Dendritic cell treated with granulocyte-macrophage colony-stimulating factor and Interleukin-4, amounts not matched to agents 40 ng/mL and 50 ng/mL, for 4 days (primary cell): Measurements from ENCODE around the gene PAM16.

ENCODE experiments used
- H3K27ac Mint-ChIP-seq: one replicate; pipeline ENCODE4 v1.8.0; 2022; ENCODE audit warnings: mild to moderate bottlenecking, mixed read lengths
- H3K27me3 Mint-ChIP-seq: one replicate; pipeline ENCODE4 v1.8.0; 2022; ENCODE audit warnings: mild to moderate bottlenecking, mixed read lengths
- H3K36me3 Mint-ChIP-seq: one replicate; pipeline ENCODE4 v1.8.0; 2022; ENCODE audit warnings: low read depth, mixed read lengths
- H3K4me1 Mint-ChIP-seq: one replicate; pipeline ENCODE4 v1.8.0; 2022; ENCODE audit warnings: low read depth, mixed read lengths
- H3K4me3 Mint-ChIP-seq: one replicate; pipeline ENCODE4 v1.8.0; 2022; ENCODE audit warnings: mild to moderate bottlenecking, moderate library complexity, mixed read lengths
- H3K9me3 Mint-ChIP-seq: one replicate; pipeline ENCODE4 v1.8.0; 2022; ENCODE audit warnings: mixed read lengths
- intact Hi-C: fragments of 100-400 bp; cut with micrococcal nuclease; formaldehyde crosslinking; loops from one replicate; pipeline ENCODE4 v1.15.0; 2022

Gene PAM16

DNA sequence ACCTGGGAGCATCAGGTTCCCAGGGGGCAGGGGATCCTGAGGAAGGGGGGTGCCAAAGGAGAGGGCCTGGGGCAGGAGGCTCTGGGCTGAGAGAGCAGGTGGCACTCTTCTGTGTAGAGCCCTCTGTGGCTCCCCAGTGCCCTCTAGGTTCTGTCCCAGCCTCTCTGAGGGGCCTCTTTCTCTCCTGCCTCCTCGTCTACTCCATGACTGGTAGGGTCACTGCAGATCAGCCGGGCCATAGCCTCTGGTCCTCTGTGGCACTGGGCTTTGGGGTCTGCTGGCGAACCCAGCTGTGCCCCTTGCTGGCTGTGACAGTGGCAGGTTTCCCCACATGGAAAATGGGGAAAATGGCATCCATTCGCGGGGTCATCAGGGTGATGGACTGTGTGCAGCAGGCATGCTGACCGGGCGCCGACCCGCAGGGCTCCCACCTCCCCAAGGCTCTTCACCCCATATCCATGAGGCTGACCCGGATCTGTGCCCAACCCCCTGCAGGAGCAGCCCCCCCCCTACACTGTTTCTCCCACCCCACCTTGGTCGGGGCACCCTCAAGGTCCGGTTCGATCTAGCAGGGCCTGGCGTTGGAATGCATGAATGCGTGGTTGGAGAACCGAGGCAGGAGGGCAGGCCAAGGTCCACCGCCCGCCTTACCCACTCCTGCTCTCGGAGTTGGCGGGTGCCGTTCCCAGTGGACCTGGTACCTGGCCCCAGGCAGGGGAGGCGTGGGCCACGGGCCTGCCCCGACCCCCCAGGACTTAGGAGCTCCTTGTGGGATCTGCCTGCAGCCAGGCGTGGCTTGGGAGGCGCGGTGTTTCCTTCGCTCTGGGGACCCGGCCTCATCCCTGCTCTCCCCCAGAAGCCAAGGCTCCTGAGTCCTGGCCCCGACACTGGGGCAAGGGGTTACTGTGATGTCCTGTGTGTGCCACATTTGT, 28.7 kb downstream of the PAM16 start:
- H3K27ac Mint-ChIP-seq, result no peak overlapping the region
- H3K9me3 Mint-ChIP-seq, result no peaks in the 10 kb centered on the region
- no peaks in the 10 kb centered on the region for H3K36me3 Mint-ChIP-seq
- H3K4me3 Mint-ChIP-seq, result no peak overlapping the region
- H3K27me3 Mint-ChIP-seq, result peaks cover 48% of the 10 kb centered on the region
- peaks cover 34% of the 10 kb centered on the region for H3K4me1 Mint-ChIP-seq
- intact Hi-C loops, result no loop called here

DNA sequence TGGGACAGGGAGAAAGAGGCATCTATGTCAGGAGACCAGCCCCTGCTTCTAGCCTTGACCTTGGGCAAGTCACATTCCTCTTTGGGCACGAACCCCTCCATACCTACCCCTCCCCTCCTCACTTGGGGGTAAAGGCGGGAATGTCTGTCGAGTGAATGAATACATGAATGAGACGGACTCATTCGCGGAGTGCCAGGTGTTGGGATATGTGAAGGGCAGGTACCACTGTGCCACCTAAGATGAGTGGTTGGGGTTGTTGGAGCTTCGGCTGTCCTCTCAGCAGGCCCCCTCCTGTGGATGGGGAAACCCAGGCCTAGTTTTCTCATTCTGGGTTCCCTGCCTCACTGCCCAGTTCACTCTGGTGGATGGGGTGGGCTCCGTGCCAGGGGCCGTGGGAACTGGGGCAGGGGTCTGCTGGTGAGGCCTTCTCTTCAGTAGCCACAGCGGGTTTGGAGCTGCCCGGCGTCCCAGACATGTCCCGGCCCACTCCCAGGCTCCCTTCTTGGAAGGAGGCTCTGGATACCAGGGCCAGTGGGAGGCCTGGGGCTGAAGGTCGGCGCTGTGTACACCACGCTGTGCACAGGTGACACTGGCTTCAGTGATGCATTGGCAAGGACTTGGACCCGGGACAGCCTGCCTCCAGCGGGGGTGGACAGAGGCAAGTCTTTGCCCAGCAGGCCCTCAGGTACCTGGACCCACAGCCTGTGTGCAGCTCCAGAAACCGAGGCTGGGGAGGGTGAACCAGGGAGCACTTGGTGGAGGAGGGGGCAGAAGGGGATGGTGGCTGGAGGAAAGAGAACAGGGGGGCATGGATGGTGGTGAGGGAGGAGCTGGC, 29.6 kb downstream of the PAM16 start:
- Mint-ChIP-seq H3K27ac (no peak overlapping the region), H3K36me3 (no peaks in the 10 kb centered on the region), H3K27me3 (peaks cover 54% of the 10 kb centered on the region), H3K9me3 (no peaks in the 10 kb centered on the region), H3K4me3 (no peak overlapping the region), H3K4me1 (peaks cover 41% of the 10 kb centered on the region)
- intact Hi-C loops, result no loop called here

- Mint-ChIP-seq H3K4me1 (peaks cover 34% of the 10 kb centered on the region), H3K27me3 (peaks cover 56% of the 10 kb centered on the region), H3K36me3 (no peaks in the 10 kb centered on the region), H3K9me3 (no peaks in the 10 kb centered on the region), H3K27ac (no peak overlapping the region), H3K4me3 (no peak overlapping the region)
- intact Hi-C loops, result no loop called here
Measured at GRCh38 chr16:4320571-4321137, 30.5 kb downstream of the PAM16 start.

DNA sequence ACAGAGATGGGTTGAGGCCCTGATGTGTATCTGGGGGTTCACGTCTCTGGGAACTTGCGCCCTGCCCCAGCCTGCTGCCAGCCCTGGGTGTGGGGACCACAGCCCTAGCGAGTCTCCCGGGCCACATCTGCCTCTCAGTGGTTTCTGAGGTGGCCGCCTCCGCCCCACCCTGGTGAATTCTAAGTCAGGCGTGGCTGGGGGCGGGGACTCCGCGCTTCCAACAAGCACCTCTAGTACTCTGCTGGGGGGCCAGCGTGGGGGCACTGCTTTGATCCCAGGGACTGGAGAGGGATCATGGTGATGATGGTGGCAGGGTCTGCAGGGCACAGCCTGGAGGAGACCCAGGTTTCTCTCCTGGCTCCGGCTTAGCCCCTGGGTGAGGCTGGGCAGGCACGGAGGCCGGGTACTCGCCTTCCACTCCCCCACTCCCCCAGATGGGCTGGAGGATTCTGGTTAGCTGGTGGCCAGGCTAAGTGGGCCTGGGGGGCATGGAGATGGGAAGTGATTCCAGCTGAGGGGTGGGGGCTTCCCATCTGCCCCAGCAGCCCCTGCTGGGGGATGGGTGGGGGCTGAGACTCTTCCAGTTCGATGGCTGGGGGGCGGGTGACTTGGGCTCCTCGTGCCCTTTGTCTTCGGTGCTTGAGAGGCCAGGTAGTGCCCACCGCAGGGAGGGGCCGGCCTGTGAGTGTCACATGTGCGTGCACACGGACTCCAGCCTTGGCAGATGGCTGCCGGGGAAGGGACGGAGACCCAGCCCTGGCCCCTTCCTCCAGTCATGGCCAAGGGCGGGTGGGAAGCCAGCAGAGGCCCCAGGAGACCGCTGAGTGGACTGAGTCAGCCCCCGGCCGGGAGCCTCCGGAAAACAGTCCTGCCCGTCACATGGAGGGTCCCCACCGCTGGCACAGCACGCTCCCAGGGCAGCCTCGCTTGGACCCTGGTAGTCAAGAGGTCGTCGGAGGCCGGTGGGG, 31.4 kb downstream of the PAM16 start:
- H3K9me3 Mint-ChIP-seq, result no peaks in the 10 kb centered on the region
- peaks cover 61% of the 10 kb centered on the region for H3K27me3 Mint-ChIP-seq
- no peaks in the 10 kb centered on the region for H3K36me3 Mint-ChIP-seq
- peaks cover 32% of the 10 kb centered on the region for H3K4me1 Mint-ChIP-seq
- H3K27ac Mint-ChIP-seq, result no peak overlapping the region
- no peak overlapping the region for H3K4me3 Mint-ChIP-seq
- intact Hi-C loops, result no loop called here

DNA sequence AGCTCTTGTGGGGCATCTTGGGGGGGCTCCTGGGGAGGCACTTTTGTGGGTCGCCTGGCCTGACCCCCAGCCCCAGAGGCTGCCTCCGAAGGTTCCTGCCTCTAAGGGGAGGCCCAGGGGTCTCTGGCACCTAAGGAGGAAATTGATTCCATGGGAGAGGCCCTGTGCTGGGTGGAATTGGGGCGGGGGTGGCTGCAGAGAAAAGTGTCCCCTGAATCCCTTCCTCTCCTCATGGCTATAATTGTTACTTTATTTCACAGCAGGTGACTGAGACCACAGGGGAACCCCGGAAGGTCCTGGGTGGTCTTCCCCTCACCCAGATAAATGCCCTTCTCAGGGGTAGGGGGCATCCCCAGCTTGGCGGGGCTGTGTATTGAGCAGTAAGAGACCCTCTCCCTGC, 32.2 kb downstream of the PAM16 start:
- no peaks in the 10 kb centered on the region for H3K9me3 Mint-ChIP-seq
- H3K27me3 Mint-ChIP-seq, result peaks cover 63% of the 10 kb centered on the region
- no peak overlapping the region for H3K4me3 Mint-ChIP-seq
- no peaks in the 10 kb centered on the region for H3K36me3 Mint-ChIP-seq
- intact Hi-C loops, result no loop called here
- H3K27ac Mint-ChIP-seq, result no peak overlapping the region
- H3K4me1 Mint-ChIP-seq, result peaks cover 33% of the 10 kb centered on the region

DNA sequence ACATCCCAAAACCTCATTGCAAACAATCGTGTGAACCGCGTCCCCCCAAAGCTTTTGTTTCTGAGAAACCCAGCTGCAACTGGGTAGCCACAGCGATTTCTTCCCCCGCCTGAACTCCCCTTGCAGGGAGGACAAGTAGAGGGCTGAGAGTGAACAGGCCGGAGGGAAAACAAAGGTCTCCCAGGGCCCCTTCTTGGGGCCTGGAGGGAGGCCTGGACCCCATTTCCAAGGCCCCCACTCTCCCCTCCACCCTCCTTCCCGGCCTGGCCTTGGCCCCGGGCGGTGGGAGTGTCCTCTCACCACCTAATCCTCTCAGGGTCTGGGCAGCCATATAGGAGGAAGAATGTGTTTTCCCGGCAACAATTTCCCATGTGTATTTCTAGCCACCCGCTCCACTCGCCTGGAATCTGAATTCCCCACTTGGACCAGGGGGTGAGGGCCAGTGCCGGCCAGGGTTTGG, 32.6 kb downstream of the PAM16 start:
- H3K4me1 Mint-ChIP-seq, result peaks cover 32% of the 10 kb centered on the region
- H3K4me3 Mint-ChIP-seq, result no peak overlapping the region
- no peaks in the 10 kb centered on the region for H3K36me3 Mint-ChIP-seq
- peaks cover 68% of the 10 kb centered on the region for H3K27me3 Mint-ChIP-seq
- H3K27ac Mint-ChIP-seq, result no peak overlapping the region
- no peaks in the 10 kb centered on the region for H3K9me3 Mint-ChIP-seq
- intact Hi-C loops, result no loop called here

DNA sequence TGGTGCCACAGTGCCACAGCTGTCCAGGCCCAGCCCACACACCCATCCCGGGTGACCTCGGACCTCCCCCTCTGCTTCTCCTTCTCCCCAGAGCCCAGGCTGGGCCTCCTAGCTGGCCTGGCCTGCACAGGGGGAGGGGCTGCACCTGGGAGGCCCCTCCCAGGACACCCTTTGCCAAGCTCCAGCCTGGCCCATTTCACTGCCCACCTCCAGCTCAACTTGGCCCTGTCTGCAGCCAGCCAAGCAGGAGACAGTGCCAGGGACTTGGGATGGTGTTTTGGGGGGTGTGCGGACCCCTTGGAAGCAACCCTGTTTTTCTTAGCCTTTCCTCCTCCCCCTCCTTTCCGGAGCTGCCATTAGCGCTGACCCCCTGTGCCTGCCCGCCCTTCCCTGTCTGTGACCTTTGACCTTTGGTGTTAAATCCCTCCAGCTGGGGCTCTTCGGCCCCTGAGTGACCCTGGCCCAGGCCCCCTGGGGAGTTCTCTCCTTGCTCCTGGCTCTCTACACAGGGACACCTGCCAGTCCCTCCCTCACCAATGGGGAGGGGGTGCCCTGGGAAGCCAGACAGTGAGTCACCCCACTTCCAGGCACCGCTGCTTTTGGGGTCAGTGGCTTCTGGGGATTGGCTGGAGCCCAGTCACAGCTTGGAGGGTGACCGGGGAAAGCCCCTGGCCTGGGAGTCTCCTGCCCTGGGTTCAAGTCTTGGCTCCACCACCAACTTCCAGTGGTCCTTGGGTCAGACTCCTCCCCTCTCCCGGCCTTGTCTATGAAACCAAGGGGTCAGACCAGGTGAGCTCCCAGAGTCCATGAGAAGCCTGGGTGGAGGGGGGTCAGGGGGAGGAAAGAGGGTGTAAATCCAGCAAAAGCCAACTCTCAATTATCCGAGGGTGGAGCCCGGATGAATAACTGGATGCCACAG, 33.3 kb downstream of the PAM16 start:
- Mint-ChIP-seq H3K9me3 (no peaks in the 10 kb centered on the region), H3K27ac (no peak overlapping the region), H3K36me3 (no peaks in the 10 kb centered on the region), H3K4me1 (peaks cover 32% of the 10 kb centered on the region), H3K27me3 (peaks cover 74% of the 10 kb centered on the region), H3K4me3 (no peak overlapping the region)
- intact Hi-C loops, result no loop called here

- Mint-ChIP-seq H3K27ac (peak overlapping the region; percentile 58), H3K9me3 (no peaks in the 10 kb centered on the region), H3K27me3 (peaks cover 75% of the 10 kb centered on the region), H3K4me1 (peaks cover 32% of the 10 kb centered on the region), H3K4me3 (peak overlapping the region; percentile 67), H3K36me3 (no peaks in the 10 kb centered on the region)
- intact Hi-C loops, result no loop called here
Measured at GRCh38 chr16:4316864-4317531, 34.1 kb downstream of the PAM16 start.

GRCh38 chr16:4316108-4316863, 34.8 kb downstream of the PAM16 start:
- Mint-ChIP-seq H3K27ac (peak overlapping the region; percentile 58), H3K9me3 (no peaks in the 10 kb centered on the region), H3K36me3 (no peaks in the 10 kb centered on the region), H3K27me3 (peaks cover 70% of the 10 kb centered on the region), H3K4me3 (peak overlapping the region; percentile 67), H3K4me1 (peaks cover 32% of the 10 kb centered on the region)
- intact Hi-C loops, result no loop called here

- intact Hi-C loops, result no loop called here
- peak within 1 kb of the TSS; percentile 76 for H3K4me3 Mint-ChIP-seq
- peaks cover 71% of the 10 kb centered on the region for H3K27me3 Mint-ChIP-seq
Measured at GRCh38 chr16:4315186-4316107, 35.7 kb downstream of the PAM16 start, which contains the start of gene GLIS2. Gene GLIS2 (plus strand): TSS chr16:4316067. CDS start chr16:4332281, 16,214 bp downstream.

More at GRCh38 chr16:4315186-4316107, 35.7 kb downstream of the PAM16 start, which contains the start of gene GLIS2:
- H3K27ac Mint-ChIP-seq, result peak within 1 kb of the TSS; percentile 65
- no peaks in the 10 kb centered on the region for H3K36me3 Mint-ChIP-seq
- no peaks in the 10 kb centered on the region for H3K9me3 Mint-ChIP-seq
- H3K4me1 Mint-ChIP-seq, result peaks cover 32% of the 10 kb centered on the region
